SH-SY5Y (cell line): ENCODE measurements around the gene ATG2A.

Source experiments
- GATA2 ChIP-seq: IDR thresholded peaks from 2 replicates; pipeline ENCODE4 v1.6.1; 2011; ENCODE audit warnings: mild to moderate bottlenecking, low read depth, low read length
- GATA3 ChIP-seq: IDR thresholded peaks from 2 replicates; pipeline ENCODE4 v1.6.1; 2011; ENCODE audit warnings: low read depth, mild to moderate bottlenecking, low read length, moderate library complexity

DNA sequence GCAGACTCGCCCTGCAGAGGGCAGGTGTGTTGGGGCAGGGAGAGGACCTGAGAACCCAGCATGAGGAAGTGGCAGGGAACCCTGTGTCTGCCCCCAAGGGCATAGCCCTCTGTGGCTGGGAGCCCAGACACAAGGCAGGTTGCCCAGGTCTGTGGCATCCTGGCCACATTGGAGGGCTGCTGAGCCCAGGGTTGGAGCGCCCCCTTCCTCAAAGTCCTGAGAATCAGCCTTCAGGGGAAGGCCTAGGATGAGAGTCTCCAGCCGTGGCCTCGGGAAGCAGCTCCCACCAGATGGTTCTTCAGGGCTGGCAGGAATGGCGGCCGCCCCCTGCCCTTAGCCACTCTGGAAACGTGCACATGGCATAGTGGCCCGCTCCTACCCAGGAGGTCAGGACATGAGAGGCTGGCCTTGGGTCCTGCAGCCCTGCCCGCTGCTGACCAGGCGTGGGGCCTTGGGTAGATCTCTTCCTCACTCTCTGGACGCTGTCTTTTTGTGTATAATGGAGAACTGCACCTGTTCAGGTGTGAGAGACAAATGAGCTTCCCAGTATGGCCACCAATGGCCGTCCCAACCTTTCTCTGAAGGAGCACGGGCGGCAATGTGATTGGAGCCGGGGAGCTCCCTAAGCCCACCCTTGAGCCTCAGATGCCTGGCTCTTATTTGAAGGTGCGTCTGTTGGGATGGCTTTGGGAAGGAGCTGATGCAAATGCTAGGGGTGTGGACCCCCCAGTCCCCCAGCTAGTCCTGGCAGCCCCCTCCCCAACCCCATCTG lies 68.0 kb downstream of the ATG2A start:
- no peak for TF ChIP-seq GATA3
- no peak for TF ChIP-seq GATA2
